Stimulated activated CD4-positive, alpha-beta T cell treated with anti-CD3 and anti-CD28 coated beads, TNF-alpha, amount 100 ng/mL, for 1 hour (primary cell): ENCODE data around the gene KIF9.
"Not testable (repeated sequence)": the region's sequence is repeated elsewhere in the genome, so short reads cannot be mapped to it uniquely, and the experiment has no call there.

Experiments used
- DNase-seq, 3 donors: peaks; one replicate each; pipeline ENCODE4 v3.0.0-alpha.2; 2020; ENCODE audit warnings: low read depth in 3 of 3, low spot score in 1 of 3

The KIF9 gene

GRCh38 chr3:47193871-47194859, 88.4 kb downstream of the KIF9 start:
- no peak for DNase-seq

DNA sequence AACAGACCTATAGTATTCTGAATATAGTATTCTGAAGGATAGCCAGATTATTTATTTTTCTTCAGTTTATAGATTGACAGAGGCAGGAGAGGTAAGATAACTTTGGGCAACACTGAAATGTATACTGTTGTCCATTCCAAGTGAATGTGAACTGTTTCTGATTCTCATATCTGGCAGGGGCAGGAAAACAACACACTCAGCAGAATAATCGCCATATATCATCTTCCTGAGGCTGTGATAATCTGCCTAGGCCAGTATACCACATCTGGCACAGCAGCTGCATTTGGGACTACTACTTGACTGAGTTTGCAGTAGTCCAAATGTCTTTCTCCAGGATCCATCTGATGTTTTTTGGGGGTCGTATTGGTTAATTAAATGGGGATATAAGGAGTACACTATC, 96.3 kb downstream of the KIF9 start:
- DNase-seq = no peak

GRCh38 chr3:47181685-47182084, 100.9 kb downstream of the KIF9 start:
- DNase-seq = not testable (repeated sequence)

DNA sequence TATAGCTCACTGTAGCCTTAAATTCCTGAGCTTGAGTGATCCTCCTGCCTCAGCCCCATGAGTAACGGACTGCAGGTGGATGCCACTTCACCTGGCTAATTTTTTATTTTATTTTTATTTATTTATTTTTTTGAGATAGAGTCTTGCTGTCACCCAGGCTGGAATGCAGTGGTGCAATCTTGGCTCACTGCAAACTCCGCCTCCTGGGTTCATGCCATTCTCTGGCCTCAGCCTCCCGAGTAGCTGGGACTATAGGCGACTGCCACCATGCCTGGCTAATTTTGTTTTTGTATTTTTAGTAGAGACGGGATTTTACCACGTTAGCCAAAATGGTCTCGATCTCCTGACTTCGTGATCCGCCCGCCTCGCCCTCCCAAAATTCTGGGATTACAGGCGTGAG, 102.6 kb downstream of the KIF9 start:
- DNase-seq = not testable (repeated sequence)
